NCI-H748 treated with DMSO at 0.1 percent for 48 hours (cell line): Measurements from ENCODE around the gene LLGL1.

Experiments
- DNase-seq: peaks from one replicate; lab custom pipeline; 2025; lab: John Stamatoyannopoulos, UW

The LLGL1 gene

DNA sequence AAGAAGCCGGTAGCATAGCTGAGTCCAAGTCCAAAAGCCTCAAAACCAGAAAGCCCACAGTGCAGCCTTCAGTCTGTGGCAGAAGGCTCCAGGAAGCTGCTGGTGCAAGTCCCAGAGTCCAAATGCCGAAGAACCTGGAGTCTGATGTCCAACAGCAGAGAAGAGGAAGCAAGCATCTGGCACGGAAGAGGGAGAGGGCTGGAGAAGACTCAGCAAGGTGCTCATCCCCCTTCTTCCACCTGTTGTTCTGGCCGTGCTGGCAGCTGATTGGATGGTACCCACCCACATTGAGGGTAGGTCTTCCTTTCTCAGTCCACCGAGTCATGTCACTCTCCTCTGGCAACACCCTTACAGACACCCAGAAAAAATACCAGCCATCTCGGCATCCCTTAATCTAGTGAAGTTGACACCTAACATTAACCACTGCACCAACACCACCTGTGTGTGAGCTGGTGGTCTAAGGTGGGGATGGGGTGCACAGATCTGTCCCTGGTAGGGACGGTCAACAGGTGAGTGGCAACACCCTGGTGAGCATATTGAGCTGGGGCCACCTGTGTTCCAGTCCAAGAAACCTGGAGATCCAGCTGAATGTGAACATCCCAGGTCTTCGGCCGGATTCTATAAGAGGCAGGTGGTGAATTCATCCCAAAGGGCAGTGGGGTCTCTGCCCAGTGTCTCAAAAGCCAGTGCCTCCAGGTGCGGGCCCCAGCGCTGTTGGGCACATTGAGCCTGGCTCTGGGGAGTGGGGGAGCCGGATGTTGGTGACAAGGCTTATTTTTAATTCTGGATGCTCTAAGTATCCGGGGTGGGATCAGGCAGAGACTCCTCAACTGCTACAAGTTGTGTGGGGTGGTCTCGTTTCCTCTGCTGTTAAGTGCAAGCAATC lies 44.9 kb downstream of the LLGL1 start:
- no peak for DNase-seq

DNA sequence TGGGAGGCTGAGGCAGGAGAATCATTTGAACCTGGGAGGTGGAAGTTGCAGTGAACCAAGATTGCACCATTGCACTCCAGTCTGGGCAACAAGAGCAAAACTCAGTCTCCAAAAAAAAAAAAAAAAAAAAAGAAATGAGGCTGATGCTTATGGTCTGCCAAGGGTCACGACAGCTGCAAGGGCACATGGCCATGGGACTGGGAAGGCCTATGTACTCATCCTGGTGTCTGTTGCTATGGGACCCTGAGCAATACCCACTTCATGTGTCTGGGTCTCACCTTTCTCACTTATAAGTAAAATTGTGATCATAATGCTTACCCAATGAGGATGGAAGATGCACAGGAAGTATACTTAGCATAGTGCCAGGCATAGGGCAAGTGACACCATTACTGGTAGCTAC lies 51.6 kb downstream of the LLGL1 start:
- no peak for DNase-seq

- no peak for DNase-seq
Observed at GRCh38 chr17:18278867-18279266, 53.4 kb downstream of the LLGL1 start.

DNA sequence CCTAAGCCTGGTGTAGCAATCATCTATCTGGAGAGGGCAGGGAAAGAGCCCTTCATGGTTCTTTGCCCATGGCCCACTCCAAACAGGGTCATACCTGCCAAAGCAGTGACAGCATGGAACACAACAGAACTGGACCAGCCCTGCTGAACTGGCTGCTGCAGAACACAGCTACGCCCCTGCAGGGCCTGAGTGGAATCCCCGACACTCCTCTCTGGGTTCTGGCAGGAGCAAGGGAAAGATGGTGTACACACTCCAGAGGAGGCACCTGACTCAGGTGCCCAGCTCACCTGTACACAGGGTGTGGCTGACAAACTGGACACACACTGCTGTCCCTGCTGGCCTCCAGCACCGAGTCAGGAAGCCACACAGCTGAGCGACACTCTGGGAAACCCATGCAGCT lies 54.8 kb downstream of the LLGL1 start:
- no peak for DNase-seq

DNA sequence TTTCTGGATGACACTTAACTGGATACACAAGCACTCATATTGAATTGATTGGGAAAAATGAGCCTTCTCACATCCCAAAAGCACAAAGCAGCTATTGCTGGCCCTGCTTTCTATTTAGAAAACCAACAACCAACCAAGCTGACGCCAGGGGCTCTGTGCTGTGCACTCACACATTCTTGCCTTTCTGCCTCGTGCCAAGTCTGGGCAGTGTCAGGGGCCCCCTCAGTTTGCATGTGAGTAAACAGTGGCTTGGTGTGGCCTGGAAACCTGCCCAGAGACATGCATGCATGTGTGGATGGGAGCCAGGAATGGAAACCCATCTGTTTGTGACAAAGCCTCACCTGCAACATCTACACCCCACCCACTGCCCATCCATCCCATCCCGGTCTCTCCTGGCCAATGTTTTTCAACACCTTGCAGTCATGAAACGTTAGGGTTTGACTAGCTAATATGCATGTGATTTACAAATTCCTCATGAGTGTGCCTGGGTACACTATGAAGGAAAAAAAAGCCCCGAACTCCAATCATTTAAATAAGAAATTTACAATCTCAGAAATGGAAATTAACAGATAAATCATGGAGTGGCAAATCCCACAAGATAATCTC lies 55.4 kb downstream of the LLGL1 start:
- no peak for DNase-seq

GRCh38 chr17:18281788-18282187 lies 56.4 kb downstream of the LLGL1 start:
- DNase-seq: no peak

GRCh38 chr17:18285296-18285695 lies 59.9 kb downstream of the LLGL1 start:
- DNase-seq: no peak

- DNase-seq: no peak
Observed at GRCh38 chr17:18291718-18292540, 66.5 kb downstream of the LLGL1 start.
